Hepatocyte (in vitro differentiated cells): Measurements from ENCODE around the gene C5orf22. TPM values are rescaled to one million over a fixed set of nuclear protein-coding genes. Genes with fewer than 3 reads are reported as not detected.
"Not testable (repeated sequence)": the region's sequence is repeated elsewhere in the genome, so short reads cannot be mapped to it uniquely, and the experiment has no call there.

ENCODE experiments used
- DNase-seq: peaks from one replicate; pipeline ENCODE4 v3.0.0-alpha.2; 2016; ENCODE audit warnings: low spot score
- H2AFZ ChIP-seq: fragments of 200-600 bp; sonication (generic); 2 replicates; pipeline ENCODE4 v1.6.0; 2016; ENCODE audit warnings: antibody characterized with exemption, mild to moderate bottlenecking
- H3K27ac ChIP-seq: fragments of 200-600 bp; sonication (generic); 2 replicates; pipeline ENCODE4 v1.5.1; 2016; ENCODE audit warnings: mild to moderate bottlenecking
- H3K27me3 ChIP-seq: fragments of 200-600 bp; sonication (generic); 2 replicates; pipeline ENCODE4 v1.6.1; 2016
- H3K36me3 ChIP-seq: fragments of 200-600 bp; sonication (generic); replicated peaks from 2 replicates; pipeline ENCODE4 v1.5.1; 2016; ENCODE audit warnings: low read depth; ENCODE audit not compliant: insufficient read depth
- H3K4me1 ChIP-seq: fragments of 200-600 bp; sonication (generic); 2 replicates; pipeline ENCODE4 v1.5.1; 2016; ENCODE audit warnings: mild to moderate bottlenecking, moderate library complexity; ENCODE audit not compliant: insufficient read depth
- H3K4me2 ChIP-seq: fragments of 200-600 bp; sonication (generic); 2 replicates; pipeline ENCODE4 v1.6.0; 2016
- H3K4me3 ChIP-seq: fragments of 200-600 bp; sonication (generic); 2 replicates; pipeline ENCODE4 v1.5.1; 2016; ENCODE audit warnings: mild to moderate bottlenecking
- H3K79me2 ChIP-seq: fragments of 200-600 bp; sonication (generic); 2 replicates; pipeline ENCODE4 v1.6.0; 2017; ENCODE audit warnings: mild to moderate bottlenecking
- H3K9me2 ChIP-seq: fragments of 200-600 bp; sonication (generic); replicated peaks from 2 replicates; pipeline ENCODE4 v1.6.0; 2017; ENCODE audit warnings: mild to moderate bottlenecking; ENCODE audit not compliant: insufficient read depth
- H3K9me3 ChIP-seq: fragments of 200-600 bp; sonication (generic); 2 replicates; pipeline ENCODE4 v1.5.1; 2016; ENCODE audit warnings: low read depth, mild to moderate bottlenecking
- H4K20me1 ChIP-seq: fragments of 200-600 bp; sonication (generic); 2 replicates; pipeline ENCODE4 v1.6.0; 2016; ENCODE audit warnings: mild to moderate bottlenecking; ENCODE audit not compliant: insufficient read depth, poor library complexity, severe bottlenecking
- CTCF ChIP-seq: fragments of 200-600 bp; sonication (generic); IDR thresholded peaks from 2 replicates; pipeline ENCODE4 v1.5.1; 2016; ENCODE audit warnings: antibody characterized with exemption, mild to moderate bottlenecking; ENCODE audit not compliant: poor library complexity
- EZH2 ChIP-seq: fragments of 200-600 bp; sonication (generic); IDR thresholded peaks from 2 replicates; pipeline ENCODE4 v1.6.1; 2016; ENCODE audit warnings: antibody characterized with exemption, mild to moderate bottlenecking, borderline replicate concordance
- EZH2phosphoT487 ChIP-seq: fragments of 200-600 bp; sonication (generic); IDR thresholded peaks from one replicate; pipeline ENCODE4 v1.6.1; 2018; ENCODE audit warnings: antibody characterized with exemption, mild to moderate bottlenecking, low read depth, moderate library complexity; ENCODE audit not compliant: unreplicated experiment, severe bottlenecking
- WGBS: methylation state at CpG from one replicate; pipeline ENCODE4 v1.1.6; 2016; ENCODE audit warnings: low lambda C conversion rate; ENCODE audit errors: missing lambda C conversion rate; 5-methylcytosine and 5-hydroxymethylcytosine counted together
- polyA plus RNA-seq: library from polyadenylated mRNA; unstranded; fragments of >200 nt; fragmentation: Nextera tagmentation; extraction: Ambion mirVana; gene quantifications from 2 replicates; pipeline ENCODE4 v1.2.1, GENCODE V29; 2016
- total RNA-seq: library from RNA; depleted of rRNA; stranded (reverse); fragments of >200 nt; gene quantifications from 2 replicates; pipeline ENCODE4 v1.2.3, GENCODE V29; 2014

The C5orf22 gene
- total and polyA plus RNA-seq, 2 experiments from 2014 or later: 15.3 to 15.8 TPM

GRCh38 chr5:31563216-31563615 lies 31.1 kb downstream of the C5orf22 start:
- H2AFZ ChIP-seq: no peak overlapping the region
- no peaks in the 10 kb centered on the region for H3K27me3 ChIP-seq
- H4K20me1 ChIP-seq: no peaks in the 10 kb centered on the region
- no peak overlapping the region for H3K4me2 ChIP-seq
- no peak overlapping the region for H3K4me3 ChIP-seq
- no peaks in the 10 kb centered on the region for H3K9me3 ChIP-seq
- no peaks in the 10 kb centered on the region for H3K9me2 ChIP-seq
- no peak for DNase-seq
- WGBS: 68% methylated on average over 4 of the region's 4 CpGs
- no peaks in the 10 kb centered on the region for H3K36me3 ChIP-seq
- H3K27ac ChIP-seq: no peak overlapping the region
- TF ChIP-seq EZH2phosphoT487: no peak
- TF ChIP-seq EZH2: no peak
- no peak for TF ChIP-seq CTCF
- H3K79me2 ChIP-seq: no peaks in the 10 kb centered on the region
- H3K4me1 ChIP-seq: no peaks in the 10 kb centered on the region

- H3K9me2 ChIP-seq, H3K4me3 ChIP-seq: not testable (repeated sequence)
Observed at GRCh38 chr5:31566362-31566761, 34.3 kb downstream of the C5orf22 start.

GRCh38 chr5:31568302-31568835 lies 36.3 kb downstream of the C5orf22 start:
- DNase-seq: no peak
- no peaks in the 10 kb centered on the region for H3K9me2 ChIP-seq
- TF ChIP-seq EZH2 (no peak), EZH2phosphoT487 (no peak), CTCF (no peak)
- no peaks in the 10 kb centered on the region for H4K20me1 ChIP-seq
- no peak overlapping the region for H3K4me3 ChIP-seq
- 100% methylated on average over 1 of the region's 1 CpG for WGBS
- H3K9me3 ChIP-seq: no peaks in the 10 kb centered on the region
- no peak overlapping the region for H3K4me2 ChIP-seq
- no peaks in the 10 kb centered on the region for H3K79me2 ChIP-seq
- no peaks in the 10 kb centered on the region for H3K4me1 ChIP-seq
- H2AFZ ChIP-seq: no peak overlapping the region
- no peak overlapping the region for H3K27ac ChIP-seq
- H3K36me3 ChIP-seq: no peaks in the 10 kb centered on the region
- H3K27me3 ChIP-seq: no peaks in the 10 kb centered on the region

More at GRCh38 chr5:31566362-31566761, 34.3 kb downstream of the C5orf22 start:
- H2AFZ ChIP-seq, H3K27ac ChIP-seq, DNase-seq, H3K79me2 ChIP-seq, H4K20me1 ChIP-seq, H3K27me3 ChIP-seq, H3K4me1 ChIP-seq, H3K4me2 ChIP-seq, H3K9me3 ChIP-seq, H3K36me3 ChIP-seq: not testable (repeated sequence)
- WGBS: 94% methylated on average over 3 of the region's 3 CpGs

- DNase-seq: no peak
- Histone ChIP-seq H4K20me1 (no peaks in the 10 kb centered on the region), H3K9me3 (no peaks in the 10 kb centered on the region), H3K79me2 (no peaks in the 10 kb centered on the region), H3K4me1 (no peaks in the 10 kb centered on the region), H3K27me3 (no peaks in the 10 kb centered on the region), H3K4me3 (no peak overlapping the region), H3K36me3 (no peaks in the 10 kb centered on the region), H3K9me2 (no peaks in the 10 kb centered on the region), H3K4me2 (no peak overlapping the region), H3K27ac (no peak overlapping the region), H2AFZ (no peak overlapping the region)
- TF ChIP-seq EZH2 (no peak), EZH2phosphoT487 (no peak), CTCF (no peak)
Observed at GRCh38 chr5:31569068-31569467, 37.0 kb downstream of the C5orf22 start.
